ENCODE results near the gene TXNRD2. TPM values are rescaled to one million over a fixed set of nuclear protein-coding genes. Genes with fewer than 3 reads are reported as not detected.

Gene TXNRD2
- total RNA-seq, 1 experiment from 2014 or later = 33.7 TPM

- H3K9me3 Mint-ChIP-seq (ENCODE audit: low read depth, unreplicated experiment) = no peaks in the 10 kb centered on the region
- no peaks in the 10 kb centered on the region for H3K27me3 Mint-ChIP-seq (ENCODE audit: unreplicated experiment)
- no peak overlapping the region for H3K27ac Mint-ChIP-seq (ENCODE audit: unreplicated experiment)
- no peak overlapping the region for H3K4me3 Mint-ChIP-seq (ENCODE audit: low read depth, unreplicated experiment)
- peaks cover 29% of the 10 kb centered on the region for H3K36me3 Mint-ChIP-seq (ENCODE audit: insufficient read depth, unreplicated experiment)
- intact Hi-C loops (cut with micrococcal nuclease; ENCODE audit: unreplicated experiment) = no loop called here
- BruUV-seq (replicated peaks) = no TSS peak
- CTCF ChIA-PET = interaction anchor here (0.6 to 1.7 kb wide), 5 partner anchors 13 to 31 kb away, joined by 3 to 7 read pairs (median 4); no protein-coding TSS in a partner anchor
- peak; percentile 77 for DNase-seq
- no peak for TF ChIP-seq CTCF (IDR thresholded peaks at IDR 0.05; ENCODE audit: unreplicated experiment)
- peaks cover 16% of the 10 kb centered on the region for H3K4me1 Mint-ChIP-seq (ENCODE audit: low read depth, unreplicated experiment)
Observed at GRCh38 chr22:19984201-19984753, 42.7 kb upstream of the TXNRD2 start.

GRCh38 chr22:19983741-19984140 lies 42.1 kb upstream of the TXNRD2 start:
- CTCF ChIA-PET = interaction anchor here (0.6 to 1.7 kb wide), 5 partner anchors 12 to 30 kb away, joined by 3 to 7 read pairs (median 4); no protein-coding TSS in a partner anchor
- Mint-ChIP-seq H3K4me3 (ENCODE audit: low read depth, unreplicated experiment) (no peak overlapping the region), H3K36me3 (ENCODE audit: insufficient read depth, unreplicated experiment) (peaks cover 33% of the 10 kb centered on the region), H3K27me3 (ENCODE audit: unreplicated experiment) (no peaks in the 10 kb centered on the region), H3K27ac (ENCODE audit: unreplicated experiment) (no peak overlapping the region), H3K4me1 (ENCODE audit: low read depth, unreplicated experiment) (peaks cover 16% of the 10 kb centered on the region), H3K9me3 (ENCODE audit: low read depth, unreplicated experiment) (no peaks in the 10 kb centered on the region)
- intact Hi-C loops (cut with micrococcal nuclease; ENCODE audit: unreplicated experiment) = no loop called here
- no TSS peak for BruUV-seq (replicated peaks)
- TF ChIP-seq CTCF (IDR thresholded peaks at IDR 0.05; ENCODE audit: unreplicated experiment) = no peak
- no peak for DNase-seq

GRCh38 chr22:19982991-19983578 lies 41.5 kb upstream of the TXNRD2 start:
- no peak overlapping the region for H3K4me3 Mint-ChIP-seq (ENCODE audit: low read depth, unreplicated experiment)
- no peak overlapping the region for H3K27ac Mint-ChIP-seq (ENCODE audit: unreplicated experiment)
- TF ChIP-seq CTCF (IDR thresholded peaks at IDR 0.05; ENCODE audit: unreplicated experiment) = no peak
- DNase-seq = no peak
- intact Hi-C loops (cut with micrococcal nuclease; ENCODE audit: unreplicated experiment) = no loop called here
- peaks cover 31% of the 10 kb centered on the region for H3K36me3 Mint-ChIP-seq (ENCODE audit: insufficient read depth, unreplicated experiment)
- no TSS peak for BruUV-seq (replicated peaks)
- no peaks in the 10 kb centered on the region for H3K9me3 Mint-ChIP-seq (ENCODE audit: low read depth, unreplicated experiment)
- CTCF ChIA-PET = interaction anchor here (1.7 kb wide), 1 partner anchor 13 kb away, joined by 4 read pairs; no protein-coding TSS in a partner anchor
- H3K4me1 Mint-ChIP-seq (ENCODE audit: low read depth, unreplicated experiment) = peaks cover 16% of the 10 kb centered on the region
- no peaks in the 10 kb centered on the region for H3K27me3 Mint-ChIP-seq (ENCODE audit: unreplicated experiment)

- no peak for DNase-seq
- no peak overlapping the region for H3K4me3 Mint-ChIP-seq (ENCODE audit: low read depth, unreplicated experiment)
- no TSS peak for BruUV-seq (replicated peaks)
- H3K4me1 Mint-ChIP-seq (ENCODE audit: low read depth, unreplicated experiment) = peaks cover 16% of the 10 kb centered on the region
- no peaks in the 10 kb centered on the region for H3K27me3 Mint-ChIP-seq (ENCODE audit: unreplicated experiment)
- peaks cover 29% of the 10 kb centered on the region for H3K36me3 Mint-ChIP-seq (ENCODE audit: insufficient read depth, unreplicated experiment)
- H3K9me3 Mint-ChIP-seq (ENCODE audit: low read depth, unreplicated experiment) = no peaks in the 10 kb centered on the region
- intact Hi-C loops (cut with micrococcal nuclease; ENCODE audit: unreplicated experiment) = no loop called here
- no peak for TF ChIP-seq CTCF (IDR thresholded peaks at IDR 0.05; ENCODE audit: unreplicated experiment)
- no peak overlapping the region for H3K27ac Mint-ChIP-seq (ENCODE audit: unreplicated experiment)
- CTCF ChIA-PET = interaction anchor here (1.7 kb wide), 1 partner anchor 12 kb away, joined by 4 read pairs; no protein-coding TSS in a partner anchor
Observed at GRCh38 chr22:19981961-19982920, 40.6 kb upstream of the TXNRD2 start.
